ENCODE results near the gene RASL12. TPM values are rescaled to one million over a fixed set of nuclear protein-coding genes. Genes with fewer than 3 reads are reported as not detected.

RASL12 gene
- polyA plus RNA-seq, 2 of the 4 experiments (the other 2 are of a cell fraction): 0.08 to 0.34 TPM

- POLR2A ChIA-PET: no interaction called here
- no peak for FAIRE-seq
- Histone ChIP-seq H3K4me3 (no peak overlapping the region), H3K9me3 (no peaks in the 10 kb centered on the region), H3K27ac (no peak overlapping the region), H3K4me1 (no peaks in the 10 kb centered on the region), H3K4me2 (no peak overlapping the region)
- CTCF ChIA-PET: interaction anchor here (1.0 to 5.7 kb wide), 12 partner anchors 8 to 69 kb away, joined by 3 to 52 read pairs (median 14); partner anchors contain the start of genes KBTBD13 and UBAP1L
- ATAC-seq: no peak
- WGBS (ENCODE audit: missing lambda C conversion rate): 94% methylated on average over 3 of the region's 3 CpGs
- TF ChIP-seq RFX5 (IDR thresholded peaks at IDR 0.05) (no peak), JUNB (IDR thresholded peaks at IDR 0.05) (no peak), KDM1A (IDR thresholded peaks at IDR 0.05; ENCODE audit: low read depth) (no peak), BHLHE40 (IDR thresholded peaks at IDR 0.05; ENCODE audit: low read depth, low read length) (no peak), FOSB (CRISPR knock-in tag; IDR thresholded peaks at IDR 0.05) (no peak), KDM5A (IDR thresholded peaks at IDR 0.05) (no peak), TP53 (CRISPR knock-in tag; IDR thresholded peaks at IDR 0.05) (no peak), HMGXB4 (CRISPR knock-in tag; IDR thresholded peaks at IDR 0.05; ENCODE audit: borderline replicate concordance) (no peak), BCL3 (IDR thresholded peaks at IDR 0.05) (no peak), ZSCAN20 (CRISPR knock-in tag; IDR thresholded peaks at IDR 0.05) (no peak), ATOH8 (CRISPR knock-in tag; IDR thresholded peaks at IDR 0.05; ENCODE audit: low read depth) (no peak), MAFK (IDR thresholded peaks at IDR 0.05; ENCODE audit: partially characterized antibody) (no peak), RNF2 (IDR thresholded peaks at IDR 0.05; ENCODE audit: borderline replicate concordance, low read depth) (no peak), HOXB5 (CRISPR knock-in tag; IDR thresholded peaks at IDR 0.05) (no peak), ZNF302 (CRISPR knock-in tag; IDR thresholded peaks at IDR 0.05) (no peak), NR3C1 (IDR thresholded peaks at IDR 0.05) (no peak), USF2 (IDR thresholded peaks at IDR 0.05) (no peak), SREBF2 (IDR thresholded peaks at IDR 0.05) (no peak), HEYL (CRISPR knock-in tag; IDR thresholded peaks at IDR 0.05) (no peak), GATA3 (IDR thresholded peaks at IDR 0.05; ENCODE audit: borderline replicate concordance) (no peak)
- no peak for DNase-seq (ENCODE audit: low read depth in 1 of 2, low spot score in 1 of 2)
These were observed 35.1 kb upstream of the RASL12 start for GRCh38 chr15:65102912-65103311.

GRCh38 chr15:65101891-65102708, 34.3 kb upstream of the RASL12 start:
- CTCF ChIA-PET: interaction anchor here (0.6 to 5.7 kb wide), 23 partner anchors 9 to 169 kb away, joined by 3 to 52 read pairs (median 10); partner anchors contain the start of genes KBTBD13, SLC51B and UBAP1L
- no peak for DNase-seq (ENCODE audit: low read depth in 1 of 2, low spot score in 1 of 2)
- Histone ChIP-seq H3K4me3 (no peak overlapping the region), H3K9me3 (no peaks in the 10 kb centered on the region), H3K4me1 (no peaks in the 10 kb centered on the region), H3K27ac (no peak overlapping the region), H3K4me2 (no peak overlapping the region)
- TF ChIP-seq CBX8 (IDR thresholded peaks at IDR 0.05): no peak
- no peak for TF ChIP-seq EHF (CRISPR knock-in tag; IDR thresholded peaks at IDR 0.05)
- no peak for TF ChIP-seq ZNF302 (CRISPR knock-in tag; IDR thresholded peaks at IDR 0.05)
- TF ChIP-seq PBX3 (IDR thresholded peaks at IDR 0.05): no peak
- no peak for TF ChIP-seq MYC (IDR thresholded peaks at IDR 0.05; ENCODE audit: borderline replicate concordance, low read length)
- TF ChIP-seq HOXA7 (CRISPR knock-in tag; IDR thresholded peaks at IDR 0.05): no peak
- no peak for TF ChIP-seq ATOH8 (CRISPR knock-in tag; IDR thresholded peaks at IDR 0.05; ENCODE audit: low read depth)
- TF ChIP-seq KDM1A (IDR thresholded peaks at IDR 0.05; ENCODE audit: low read depth): no peak
- FAIRE-seq: no peak
- POLR2A ChIA-PET: no interaction called here
- peak; percentile 11 to 60; a peak in 3 of 6 replicates for ATAC-seq
- WGBS (ENCODE audit: missing lambda C conversion rate): 85% methylated on average over 69 of the region's 75 CpGs
